Fibroblast of pulmonary artery (primary cell): ENCODE measurements around the gene MAP3K12.

Source experiments
- DNase-seq: peaks from one replicate; pipeline ENCODE4 v3.0.0-alpha.2; 2010; ENCODE audit warnings: low read depth
- H3K4me3 ChIP-seq: replicated peaks from 2 replicates; pipeline ENCODE4 v1.5.1; 2011; ENCODE audit warnings: low read depth, mild to moderate bottlenecking, control low read depth, low read length, moderate library complexity
- TF ChIP-seq, protein P1 (sequence below): IDR thresholded peaks from 2 replicates; pipeline ENCODE4 v1.5.1; 2011; ENCODE audit warnings: mild to moderate bottlenecking, control low read depth, low read length, inconsistent platforms; ENCODE audit errors: missing control alignments

MAP3K12 gene

DNA sequence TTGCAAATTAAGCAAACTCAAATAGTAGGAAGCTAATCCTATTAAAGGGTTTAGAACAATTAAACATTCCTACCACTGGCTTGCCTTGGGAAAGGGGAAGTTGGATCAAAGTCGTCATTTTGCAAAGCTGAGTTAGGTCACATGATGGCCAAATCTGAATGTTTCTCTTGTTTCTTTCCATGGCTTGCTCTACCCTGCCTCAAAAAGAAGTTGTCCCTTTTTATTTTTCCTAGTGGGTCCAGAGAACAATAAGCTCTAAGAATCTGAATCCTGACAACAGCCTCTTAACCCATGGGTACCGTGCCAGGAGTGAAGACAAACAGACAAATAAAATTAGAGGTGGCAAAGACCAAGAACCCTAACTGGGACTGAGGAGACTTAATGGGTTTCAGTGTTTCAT is 34.2 kb upstream of the MAP3K12 start:
- H3K4me3 ChIP-seq, result no peak overlapping the region
- TF ChIP-seq, protein P1, sequence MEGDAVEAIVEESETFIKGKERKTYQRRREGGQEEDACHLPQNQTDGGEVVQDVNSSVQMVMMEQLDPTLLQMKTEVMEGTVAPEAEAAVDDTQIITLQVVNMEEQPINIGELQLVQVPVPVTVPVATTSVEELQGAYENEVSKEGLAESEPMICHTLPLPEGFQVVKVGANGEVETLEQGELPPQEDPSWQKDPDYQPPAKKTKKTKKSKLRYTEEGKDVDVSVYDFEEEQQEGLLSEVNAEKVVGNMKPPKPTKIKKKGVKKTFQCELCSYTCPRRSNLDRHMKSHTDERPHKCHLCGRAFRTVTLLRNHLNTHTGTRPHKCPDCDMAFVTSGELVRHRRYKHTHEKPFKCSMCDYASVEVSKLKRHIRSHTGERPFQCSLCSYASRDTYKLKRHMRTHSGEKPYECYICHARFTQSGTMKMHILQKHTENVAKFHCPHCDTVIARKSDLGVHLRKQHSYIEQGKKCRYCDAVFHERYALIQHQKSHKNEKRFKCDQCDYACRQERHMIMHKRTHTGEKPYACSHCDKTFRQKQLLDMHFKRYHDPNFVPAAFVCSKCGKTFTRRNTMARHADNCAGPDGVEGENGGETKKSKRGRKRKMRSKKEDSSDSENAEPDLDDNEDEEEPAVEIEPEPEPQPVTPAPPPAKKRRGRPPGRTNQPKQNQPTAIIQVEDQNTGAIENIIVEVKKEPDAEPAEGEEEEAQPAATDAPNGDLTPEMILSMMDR, result no peak
- DNase-seq, result no peak

DNA sequence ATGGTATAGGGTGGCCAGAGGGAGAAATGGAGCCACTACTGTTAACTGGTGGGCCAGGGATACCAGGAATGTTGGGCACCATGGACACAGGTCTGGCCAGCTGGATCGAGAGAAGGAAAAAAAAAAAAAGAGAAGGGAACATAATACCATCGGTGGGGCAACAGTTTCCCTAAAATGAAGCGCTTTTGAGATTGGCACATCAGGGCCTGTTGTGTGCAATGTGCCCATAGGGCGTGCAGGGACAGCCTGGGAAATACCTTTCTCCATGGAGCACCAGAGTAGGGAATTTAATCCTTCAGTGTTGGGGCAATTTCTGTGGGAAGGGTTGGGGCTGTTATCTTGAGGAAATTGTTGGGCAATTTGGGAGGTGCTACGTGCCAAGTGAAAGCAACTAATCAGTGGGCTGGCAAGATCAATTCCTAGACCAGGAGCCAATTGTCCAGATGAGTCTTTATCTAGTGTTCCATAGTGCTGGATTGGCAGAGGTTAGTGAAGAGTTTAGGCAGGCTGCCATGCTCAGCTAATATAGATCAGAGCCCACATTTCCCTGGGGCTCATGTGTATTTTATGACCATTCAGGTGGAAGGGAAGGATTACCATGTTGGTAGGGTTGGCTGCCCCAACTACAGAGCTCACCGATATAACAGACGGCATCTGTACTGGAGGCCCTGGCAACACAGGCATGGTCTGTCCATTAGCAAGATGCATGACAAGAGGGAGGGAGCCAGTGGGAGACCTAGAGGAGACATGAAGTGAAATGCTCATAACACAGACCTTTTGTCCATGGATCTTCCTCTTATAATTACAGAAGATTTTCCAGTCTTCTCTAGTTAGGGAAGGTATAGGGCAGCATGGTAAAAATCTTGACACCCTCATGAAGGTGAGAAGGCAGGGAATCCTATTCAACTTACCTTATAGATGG is 33.5 kb upstream of the MAP3K12 start:
- no peak for DNase-seq
- H3K4me3 ChIP-seq, result no peak overlapping the region
- TF ChIP-seq, protein P1, result no peak

DNA sequence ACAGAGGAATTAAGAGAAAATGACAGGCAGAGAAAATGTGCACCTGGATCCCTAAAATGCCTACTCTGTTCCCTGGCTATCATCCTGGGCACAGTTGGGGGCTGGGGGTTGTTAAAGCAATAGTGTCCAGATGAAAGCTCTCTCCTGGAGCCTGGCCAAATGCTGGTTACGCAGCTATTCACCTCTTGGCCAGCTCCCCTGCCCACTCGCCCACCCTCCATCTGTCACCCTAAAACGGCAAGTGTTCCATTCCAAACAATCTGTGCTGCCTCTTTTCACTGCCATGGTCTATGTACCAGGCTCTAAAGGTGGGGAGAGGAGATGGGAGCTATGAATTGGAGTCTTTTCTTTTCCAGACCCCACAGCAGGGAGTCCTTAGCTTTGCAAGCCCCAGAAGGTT is 32.8 kb upstream of the MAP3K12 start:
- no peak overlapping the region for H3K4me3 ChIP-seq
- DNase-seq, result no peak
- TF ChIP-seq, protein P1, result no peak

DNA sequence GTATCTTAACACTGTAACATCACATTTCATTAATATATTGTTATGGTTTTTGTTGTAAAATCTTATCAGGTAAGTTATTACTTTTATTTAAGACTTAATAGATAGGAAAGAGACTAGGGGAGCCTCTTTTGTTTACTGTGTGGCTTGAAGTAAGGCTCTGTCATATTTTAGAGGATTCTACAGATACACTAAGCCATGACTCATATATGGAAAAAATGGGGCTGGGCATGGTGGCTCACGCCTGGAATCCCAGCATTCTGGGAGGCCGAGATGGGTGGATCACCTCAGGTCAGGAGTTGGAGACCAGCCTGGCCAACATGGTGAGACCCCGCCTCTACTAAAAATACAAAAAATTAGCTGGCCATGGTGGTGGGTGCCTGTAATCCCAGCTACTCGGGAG is 31.7 kb upstream of the MAP3K12 start:
- DNase-seq, result no peak
- H3K4me3 ChIP-seq, result no peak overlapping the region
- TF ChIP-seq, protein P1, result no peak

DNA sequence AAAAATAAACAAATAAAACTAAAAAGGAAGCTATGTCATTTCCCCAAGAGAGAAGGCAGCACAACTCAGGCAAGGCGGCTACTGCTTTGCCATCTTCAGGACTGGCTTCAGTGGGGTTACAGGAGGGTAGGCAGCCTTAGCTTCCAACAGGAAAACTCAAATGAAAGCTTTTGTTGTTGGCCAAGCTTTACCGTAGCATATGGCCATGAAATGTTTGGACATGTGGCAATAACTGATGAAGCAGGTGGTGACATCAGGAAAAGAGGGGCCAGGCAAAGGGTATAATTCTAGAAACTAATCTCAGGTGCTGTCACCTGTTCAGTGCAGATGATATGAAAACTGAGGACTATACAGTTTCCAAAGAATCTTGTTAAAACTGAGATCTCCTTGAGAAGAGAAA is 30.8 kb upstream of the MAP3K12 start:
- H3K4me3 ChIP-seq, result no peak overlapping the region
- no peak for DNase-seq
- TF ChIP-seq, protein P1, result no peak

DNA sequence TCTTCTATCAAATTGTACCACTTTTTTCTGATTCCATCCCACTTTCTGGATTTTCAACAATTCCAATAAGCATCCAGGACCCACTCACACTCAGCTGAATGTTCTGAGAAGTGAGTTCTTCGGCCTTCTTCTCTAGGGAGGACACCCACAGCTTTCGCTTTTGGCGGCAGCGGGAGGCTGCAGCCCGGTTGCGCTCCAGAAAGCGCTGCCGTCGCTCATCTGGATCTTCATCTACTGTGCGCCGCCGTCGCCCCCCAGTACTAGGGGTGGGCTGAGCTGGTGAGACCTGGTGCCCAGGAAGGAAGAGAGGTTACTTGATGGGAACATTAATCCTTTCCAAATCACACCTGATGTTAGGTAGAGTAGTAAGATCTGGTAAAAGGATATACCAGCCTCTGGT is 25.2 kb upstream of the MAP3K12 start:
- TF ChIP-seq, protein P1, result no peak
- DNase-seq, result no peak
- no peak overlapping the region for H3K4me3 ChIP-seq

DNA sequence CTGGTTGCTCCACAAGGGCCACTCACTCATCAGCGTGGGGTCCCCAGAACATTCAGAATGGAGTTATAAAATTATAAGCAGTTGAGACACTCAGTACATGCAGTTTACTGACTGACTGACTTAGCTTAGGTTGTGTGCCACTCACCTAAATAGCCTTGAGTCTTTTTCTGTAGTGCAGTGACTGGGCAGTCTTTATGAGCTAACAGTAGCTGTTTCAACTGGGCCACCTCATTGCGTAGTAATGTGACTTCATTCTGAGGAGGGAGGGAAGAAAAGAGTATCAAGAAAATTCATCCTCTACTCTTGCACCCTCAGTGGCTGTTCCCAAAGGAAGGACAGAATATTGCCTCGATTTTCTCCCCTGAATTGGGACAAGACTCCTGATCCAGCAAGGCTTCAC is 23.9 kb upstream of the MAP3K12 start:
- TF ChIP-seq, protein P1, result no peak
- no peak for DNase-seq
- H3K4me3 ChIP-seq, result no peak overlapping the region
